Measurements from ENCODE around the gene ACTN4. TPM values are rescaled to one million over a fixed set of nuclear protein-coding genes. Genes with fewer than 3 reads are reported as not detected.

Gene ACTN4
- total RNA-seq, 4 donors from 2014 or later, result 342 to 463 (median 382) TPM

GRCh38 chr19:38740932-38741331 lies 93.5 kb downstream of the ACTN4 start:
- Histone ChIP-seq H3K4me1 (peaks cover 0 to 20% (median 6%) of the 10 kb centered on the region in 4 donors), H3K9me3 (no peaks in the 10 kb centered on the region), H3K27me3 (no peaks in the 10 kb centered on the region), H3K27ac (no peak overlapping the region), H3K4me3 (no peak overlapping the region), H3K36me3 (no peaks in the 10 kb centered on the region)
- TF ChIP-seq, protein P1, sequence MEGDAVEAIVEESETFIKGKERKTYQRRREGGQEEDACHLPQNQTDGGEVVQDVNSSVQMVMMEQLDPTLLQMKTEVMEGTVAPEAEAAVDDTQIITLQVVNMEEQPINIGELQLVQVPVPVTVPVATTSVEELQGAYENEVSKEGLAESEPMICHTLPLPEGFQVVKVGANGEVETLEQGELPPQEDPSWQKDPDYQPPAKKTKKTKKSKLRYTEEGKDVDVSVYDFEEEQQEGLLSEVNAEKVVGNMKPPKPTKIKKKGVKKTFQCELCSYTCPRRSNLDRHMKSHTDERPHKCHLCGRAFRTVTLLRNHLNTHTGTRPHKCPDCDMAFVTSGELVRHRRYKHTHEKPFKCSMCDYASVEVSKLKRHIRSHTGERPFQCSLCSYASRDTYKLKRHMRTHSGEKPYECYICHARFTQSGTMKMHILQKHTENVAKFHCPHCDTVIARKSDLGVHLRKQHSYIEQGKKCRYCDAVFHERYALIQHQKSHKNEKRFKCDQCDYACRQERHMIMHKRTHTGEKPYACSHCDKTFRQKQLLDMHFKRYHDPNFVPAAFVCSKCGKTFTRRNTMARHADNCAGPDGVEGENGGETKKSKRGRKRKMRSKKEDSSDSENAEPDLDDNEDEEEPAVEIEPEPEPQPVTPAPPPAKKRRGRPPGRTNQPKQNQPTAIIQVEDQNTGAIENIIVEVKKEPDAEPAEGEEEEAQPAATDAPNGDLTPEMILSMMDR (IDR thresholded peaks at IDR 0.05), result no peak
- no peak for TF ChIP-seq POLR2A (IDR thresholded peaks at IDR 0.05)
- TF ChIP-seq EP300 (IDR thresholded peaks at IDR 0.05), result no peak
- no peak for DNase-seq (ENCODE audit: low spot score in 2 of 2)
- WGBS, 2 donors, result 97 to 98% methylated on average over 2 of the region's 2 CpGs

GRCh38 chr19:38741670-38742069 lies 94.2 kb downstream of the ACTN4 start:
- Histone ChIP-seq H3K4me3 (no peak overlapping the region), H3K27ac (no peak overlapping the region), H3K36me3 (no peaks in the 10 kb centered on the region), H3K27me3 (no peaks in the 10 kb centered on the region), H3K4me1 (peaks cover 0 to 13% (median 0%) of the 10 kb centered on the region in 4 donors), H3K9me3 (no peaks in the 10 kb centered on the region)
- TF ChIP-seq, protein P1 (IDR thresholded peaks at IDR 0.05), result no peak
- TF ChIP-seq EP300 (IDR thresholded peaks at IDR 0.05) (no peak), POLR2A (IDR thresholded peaks at IDR 0.05) (no peak)
- no peak for DNase-seq (ENCODE audit: low spot score in 2 of 2)
- 92 to 93% methylated on average over 14 to 15 of the region's 15 CpGs for WGBS, 2 donors

DNA sequence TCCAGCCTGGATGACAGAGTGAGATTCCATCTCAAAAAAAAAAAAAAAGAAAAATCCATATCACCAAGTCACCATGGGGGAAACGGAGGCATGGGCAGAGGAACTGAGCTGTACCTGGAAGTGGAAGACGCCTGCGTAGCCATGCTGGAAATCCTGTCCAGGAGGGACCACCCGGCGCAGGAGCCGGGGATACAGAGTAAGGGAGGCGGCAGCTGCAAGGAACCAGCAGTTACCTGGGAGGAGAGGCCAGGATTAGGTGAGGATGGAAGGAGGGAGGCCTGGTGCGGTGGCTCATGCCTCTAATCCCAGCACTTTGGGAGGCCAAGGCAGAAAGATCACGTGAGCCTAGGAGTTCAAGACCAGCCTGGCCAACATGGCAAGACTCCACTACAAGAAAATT lies 94.8 kb downstream of the ACTN4 start:
- H3K27me3 ChIP-seq, result no peaks in the 10 kb centered on the region
- no peak for TF ChIP-seq EP300 (IDR thresholded peaks at IDR 0.05)
- TF ChIP-seq, protein P1 (IDR thresholded peaks at IDR 0.05), result no peak
- no peak for TF ChIP-seq POLR2A (IDR thresholded peaks at IDR 0.05)
- peaks cover 0 to 6% (median 0%) of the 10 kb centered on the region in 4 donors for H3K4me1 ChIP-seq
- DNase-seq (ENCODE audit: low spot score in 2 of 2), result no peak
- H3K9me3 ChIP-seq, result no peaks in the 10 kb centered on the region
- H3K36me3 ChIP-seq, result no peaks in the 10 kb centered on the region
- H3K27ac ChIP-seq, result no peak overlapping the region
- no peak overlapping the region for H3K4me3 ChIP-seq
- WGBS, 2 donors, result 95% methylated on average over 9 of the region's 9 CpGs

DNA sequence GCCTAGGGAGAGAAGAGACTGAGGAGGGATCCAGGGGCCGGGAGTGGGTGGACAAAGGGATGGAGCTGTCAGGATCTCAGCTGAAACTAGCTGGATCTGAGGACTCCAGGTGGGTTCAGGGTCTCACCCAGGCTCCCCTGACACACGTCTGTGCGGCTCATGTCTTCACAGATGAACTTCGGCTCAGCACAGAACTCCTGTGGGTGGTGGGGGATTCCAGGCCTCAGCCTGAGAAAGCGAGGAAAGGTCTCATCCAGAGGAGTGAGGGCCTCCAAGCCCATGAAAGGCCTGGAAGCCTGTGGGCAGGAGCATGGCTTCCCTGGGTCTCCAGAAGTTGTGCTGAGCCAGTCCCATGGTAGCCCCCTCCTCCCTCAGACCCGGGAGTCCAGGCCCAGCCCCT lies 95.5 kb downstream of the ACTN4 start:
- Histone ChIP-seq H3K27ac (no peak overlapping the region), H3K27me3 (no peaks in the 10 kb centered on the region), H3K4me3 (no peak overlapping the region), H3K9me3 (no peaks in the 10 kb centered on the region), H3K36me3 (no peaks in the 10 kb centered on the region), H3K4me1 (peaks cover 0 to 6% (median 0%) of the 10 kb centered on the region in 4 donors)
- DNase-seq (ENCODE audit: low spot score in 2 of 2), result no peak
- WGBS, 2 donors, result 84 to 88% methylated on average over 5 of the region's 6 CpGs
- TF ChIP-seq, protein P1 (IDR thresholded peaks at IDR 0.05), result no peak
- no peak for TF ChIP-seq EP300 (IDR thresholded peaks at IDR 0.05)
- TF ChIP-seq POLR2A (IDR thresholded peaks at IDR 0.05), result no peak

DNA sequence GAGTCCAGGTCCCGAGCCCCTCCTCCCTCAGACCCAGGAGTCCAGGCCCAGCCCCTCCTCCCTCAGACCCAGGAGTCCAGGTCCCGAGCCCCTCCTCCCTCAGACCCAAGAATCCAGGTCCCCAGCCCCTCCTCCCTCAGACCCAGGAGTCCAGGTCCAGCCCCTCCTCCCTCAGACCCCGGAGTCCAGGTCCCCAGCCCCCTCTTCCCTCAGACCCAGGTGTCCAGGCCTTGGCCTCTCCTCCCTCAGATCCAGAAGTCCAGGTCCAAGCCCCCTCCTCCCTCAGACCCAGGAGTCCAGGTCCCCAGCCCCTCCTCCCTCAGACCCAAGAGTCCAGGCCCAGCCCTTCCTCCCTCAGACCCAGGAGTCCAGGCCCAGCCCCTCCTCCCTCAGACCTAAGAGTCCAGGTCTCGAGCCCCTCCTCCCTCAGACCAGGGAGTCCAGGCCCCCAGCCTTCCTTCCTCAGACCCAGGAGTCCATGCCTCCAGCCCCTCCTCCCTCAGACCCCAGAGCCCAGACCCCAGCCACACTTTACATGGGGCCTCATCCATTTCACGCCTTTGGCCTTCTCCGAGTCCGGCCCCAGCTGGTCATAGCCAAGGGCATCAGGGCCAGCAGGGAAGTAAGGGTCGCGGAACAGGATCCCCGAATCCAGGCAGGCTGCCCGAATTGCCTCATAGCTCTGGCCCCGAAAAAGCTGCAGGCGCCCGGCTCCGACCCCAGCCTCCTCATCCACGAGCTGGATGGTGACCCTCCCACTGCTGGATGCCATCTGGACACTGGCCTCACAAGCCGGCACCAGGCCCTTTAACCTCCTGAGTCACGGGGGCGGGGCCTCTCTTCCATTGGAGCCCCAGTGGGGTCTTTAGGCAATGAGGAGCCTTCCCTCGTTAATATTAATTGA lies 96.2 kb downstream of the ACTN4 start:
- DNase-seq (ENCODE audit: low spot score in 2 of 2), result no peak
- peaks cover 0 to 6% (median 0%) of the 10 kb centered on the region in 4 donors for H3K4me1 ChIP-seq
- 54 to 60% methylated on average over 18 to 19 of the region's 20 CpGs for WGBS, 2 donors
- no peaks in the 10 kb centered on the region for H3K36me3 ChIP-seq
- H3K4me3 ChIP-seq, result no peak overlapping the region
- H3K27me3 ChIP-seq, result no peaks in the 10 kb centered on the region
- no peak overlapping the region for H3K27ac ChIP-seq
- TF ChIP-seq EP300 (IDR thresholded peaks at IDR 0.05) (no peak), POLR2A (IDR thresholded peaks at IDR 0.05) (no peak)
- TF ChIP-seq, protein P1 (IDR thresholded peaks at IDR 0.05), result no peak
- H3K9me3 ChIP-seq, result no peaks in the 10 kb centered on the region
